HG03457 (cell line): ENCODE measurements around the gene SKIC2.

ENCODE experiments used
- ATAC-seq: cut with Tn5 transposase; IDR thresholded peaks from one replicate; pipeline ENCODE4 v1.9.1; 2021; ENCODE audit warnings: moderate number of reproducible peaks; ENCODE audit not compliant: unreplicated experiment

The SKIC2 gene

GRCh38 chr6:31945154-31945506 lies 13.8 kb upstream of the SKIC2 start:
- ATAC-seq = no peak

GRCh38 chr6:31945507-31946369 lies 13.2 kb upstream of the SKIC2 start, which contains the start of gene CFB:
Gene CFB, plus strand, starts transcription at chr6:31946095. Its CDS starts 127 bp downstream, at chr6:31946222.
- no peak for ATAC-seq

GRCh38 chr6:31946370-31946885 lies 12.5 kb upstream of the SKIC2 start:
- ATAC-seq = no peak

- no peak for ATAC-seq
Observed at GRCh38 chr6:31947070-31947675, 11.8 kb upstream of the SKIC2 start.

- ATAC-seq = no peak
Observed at GRCh38 chr6:31947864-31948263, 11.1 kb upstream of the SKIC2 start.

- ATAC-seq = no peak
Observed at GRCh38 chr6:31948306-31948705, 10.7 kb upstream of the SKIC2 start.

- no peak for ATAC-seq
Observed at GRCh38 chr6:31948753-31949413, 10.1 kb upstream of the SKIC2 start.

GRCh38 chr6:31949926-31950548 lies 8.9 kb upstream of the SKIC2 start:
- ATAC-seq = no peak

GRCh38 chr6:31952140-31952805 lies 6.7 kb upstream of the SKIC2 start:
- no peak for ATAC-seq

- ATAC-seq = no peak
Observed at GRCh38 chr6:31952890-31953289, 6.1 kb upstream of the SKIC2 start.

GRCh38 chr6:31954511-31954910 lies 4.5 kb upstream of the SKIC2 start:
- no peak for ATAC-seq

- ATAC-seq = no peak
Observed at GRCh38 chr6:31956796-31957195, 2.2 kb upstream of the SKIC2 start.

GRCh38 chr6:31958412-31958740 lies 599 bp upstream of the SKIC2 start:
- ATAC-seq = peak; percentile 7

GRCh38 chr6:31961616-31962015 lies 2.6 kb downstream of the SKIC2 start:
- ATAC-seq = no peak

GRCh38 chr6:31963921-31964320 lies 4.9 kb downstream of the SKIC2 start:
- ATAC-seq = no peak

- no peak for ATAC-seq
Observed at GRCh38 chr6:31965700-31966099, 6.7 kb downstream of the SKIC2 start.

- ATAC-seq = no peak
Observed at GRCh38 chr6:31966506-31966905, 7.5 kb downstream of the SKIC2 start.

- no peak for ATAC-seq
Observed at GRCh38 chr6:31966997-31967925, 8.3 kb downstream of the SKIC2 start.

GRCh38 chr6:31967926-31968320 lies 8.9 kb downstream of the SKIC2 start:
- ATAC-seq = no peak

GRCh38 chr6:31968326-31968725 lies 9.4 kb downstream of the SKIC2 start:
- ATAC-seq = no peak
